ENCODE results near the gene DNAAF2. TPM values are rescaled to one million over a fixed set of nuclear protein-coding genes. Genes with fewer than 3 reads are reported as not detected.
"Not testable (repeated sequence)": the region's sequence is repeated elsewhere in the genome, so short reads cannot be mapped to it uniquely, and the experiment has no call there.

DNAAF2 gene
- total and polyA plus RNA-seq, 4 donors: 3.9 to 4.8 (median 4.6) TPM

DNA sequence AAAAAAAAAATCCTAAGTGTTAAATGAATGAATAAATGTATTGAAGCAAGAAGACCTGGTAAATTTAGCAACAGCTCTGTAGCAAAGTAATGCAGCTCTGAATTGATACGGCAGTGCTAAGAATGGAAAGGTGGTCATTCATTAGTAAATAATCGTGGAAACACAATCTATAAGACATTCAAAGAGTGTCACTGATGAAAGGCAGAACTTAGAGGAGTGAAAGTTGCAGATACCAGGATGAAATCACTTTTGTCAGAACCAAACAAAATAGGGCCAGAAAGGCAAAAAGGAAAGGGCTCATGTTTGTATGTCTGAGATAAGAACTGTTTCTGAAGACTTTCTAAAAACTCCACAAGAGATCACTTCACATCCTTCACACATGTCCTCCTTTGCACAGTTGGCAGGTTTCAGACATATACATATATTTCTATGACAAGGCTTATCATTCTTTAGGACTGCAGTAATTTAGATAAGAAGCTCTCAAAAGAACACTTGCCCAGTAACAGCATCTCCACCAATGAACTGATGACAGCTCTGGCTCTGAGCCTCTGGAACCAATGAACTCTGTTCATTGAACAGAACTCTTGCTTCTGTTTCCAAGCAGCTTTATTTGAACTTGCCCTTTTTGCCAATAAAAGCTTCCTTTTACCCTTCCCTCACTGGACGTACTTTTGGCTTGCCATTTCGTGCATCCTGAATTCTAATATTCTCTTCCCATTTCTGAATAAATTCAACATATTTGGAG is 40.5 kb downstream of the DNAAF2 start:
- Histone ChIP-seq H3K4me3 (ENCODE audit: low read length in 2 of 2) (no peak overlapping the region), H3K9me3 (ENCODE audit: control insufficient read depth, low read length) (no peaks in the 10 kb centered on the region), H3K27ac (ENCODE audit: low read depth in 1 of 2, low read length in 2 of 2) (no peak overlapping the region), H3K36me3 (ENCODE audit: control insufficient read depth in 1 of 2, insufficient read depth in 2 of 2, low read length in 1 of 2) (no peaks in the 10 kb centered on the region), H3K4me1 (ENCODE audit: control insufficient read depth in 1 of 2, insufficient read depth in 2 of 2, low read length in 2 of 2) (no peaks in the 10 kb centered on the region), H3K27me3 (ENCODE audit: control insufficient read depth in 1 of 2, insufficient read depth in 2 of 2, low read length in 1 of 2) (no peaks in the 10 kb centered on the region)
- intact Hi-C loops (cut with DNase I): no loop called here
- ATAC-seq (ENCODE audit: low FRiP score) (no peak), DNase-seq (no peak)
- WGBS, 2 donors: 15 to 21% methylated on average over 4 of the region's 4 CpGs

GRCh38 chr14:49593016-49593415 is 42.0 kb downstream of the DNAAF2 start:
- intact Hi-C loops (cut with DNase I): no loop called here
- 63 to 74% methylated on average over 3 of the region's 3 CpGs for WGBS, 2 donors
- H3K4me1 ChIP-seq (ENCODE audit: control insufficient read depth in 1 of 2, insufficient read depth in 2 of 2, low read length in 2 of 2): no peaks in the 10 kb centered on the region
- no peaks in the 10 kb centered on the region for H3K27me3 ChIP-seq (ENCODE audit: control insufficient read depth in 1 of 2, insufficient read depth in 2 of 2, low read length in 1 of 2)
- no peak overlapping the region for H3K4me3 ChIP-seq (ENCODE audit: low read length in 2 of 2)
- H3K36me3 ChIP-seq (ENCODE audit: control insufficient read depth in 1 of 2, insufficient read depth in 2 of 2, low read length in 1 of 2): no peaks in the 10 kb centered on the region
- DNase-seq (no peak), ATAC-seq (ENCODE audit: low FRiP score) (no peak)
- no peak overlapping the region for H3K27ac ChIP-seq (ENCODE audit: low read depth in 1 of 2, low read length in 2 of 2)
- H3K9me3 ChIP-seq (ENCODE audit: control insufficient read depth, low read length): no peaks in the 10 kb centered on the region

DNA sequence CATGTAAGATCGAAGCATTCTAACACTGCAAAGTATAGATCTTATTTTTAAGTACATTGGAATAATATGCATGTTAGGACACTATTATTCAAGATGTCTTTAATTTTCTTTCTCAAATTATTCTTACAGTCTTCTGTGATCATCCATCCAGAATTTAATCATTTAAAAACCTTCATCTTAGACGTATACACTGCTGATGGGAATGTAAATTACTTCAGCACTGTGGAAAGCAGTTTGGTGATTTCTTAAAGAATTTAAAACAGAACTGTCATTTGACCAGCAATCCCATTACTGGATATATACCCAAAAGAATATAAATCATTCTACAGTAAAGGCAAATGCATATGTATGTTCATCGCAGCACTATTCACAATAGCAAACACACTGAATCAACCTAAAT is 45.7 kb downstream of the DNAAF2 start:
- H3K36me3 ChIP-seq (ENCODE audit: control insufficient read depth in 1 of 2, insufficient read depth in 2 of 2, low read length in 1 of 2): no peaks in the 10 kb centered on the region
- H3K27me3 ChIP-seq (ENCODE audit: control insufficient read depth in 1 of 2, insufficient read depth in 2 of 2, low read length in 1 of 2): no peaks in the 10 kb centered on the region
- H3K4me1 ChIP-seq (ENCODE audit: control insufficient read depth in 1 of 2, insufficient read depth in 2 of 2, low read length in 2 of 2): no peaks in the 10 kb centered on the region
- ATAC-seq (ENCODE audit: low FRiP score) (no peak), DNase-seq (no peak)
- no peak overlapping the region for H3K4me3 ChIP-seq (ENCODE audit: low read length in 2 of 2)
- H3K9me3 ChIP-seq (ENCODE audit: control insufficient read depth, low read length): no peaks in the 10 kb centered on the region
- H3K27ac ChIP-seq (ENCODE audit: low read depth in 1 of 2, low read length in 2 of 2): no peak overlapping the region
- intact Hi-C loops (cut with DNase I): no loop called here
- 81 to 84% methylated on average over 3 of the region's 3 CpGs for WGBS, 2 donors

GRCh38 chr14:49586673-49587460 is 48.2 kb downstream of the DNAAF2 start:
- intact Hi-C loops (cut with DNase I): no loop called here
- Histone ChIP-seq H3K4me1 (ENCODE audit: control insufficient read depth in 1 of 2, insufficient read depth in 2 of 2, low read length in 2 of 2) (no peaks in the 10 kb centered on the region), H3K27ac (ENCODE audit: low read depth in 1 of 2, low read length in 2 of 2) (no peak overlapping the region), H3K36me3 (ENCODE audit: control insufficient read depth in 1 of 2, insufficient read depth in 2 of 2, low read length in 1 of 2) (no peaks in the 10 kb centered on the region), H3K4me3 (ENCODE audit: low read length in 2 of 2) (peak overlapping the region; percentile 18 to 36), H3K9me3 (ENCODE audit: control insufficient read depth, low read length) (no peaks in the 10 kb centered on the region), H3K27me3 (ENCODE audit: control insufficient read depth in 1 of 2, insufficient read depth in 2 of 2, low read length in 1 of 2) (no peaks in the 10 kb centered on the region)
- 1 to 2% methylated on average over 11 of the region's 21 CpGs for WGBS, 2 donors
- DNase-seq (no peak), ATAC-seq (ENCODE audit: low FRiP score) (peak; percentile 82)

GRCh38 chr14:49585803-49586672 is 49.0 kb downstream of the DNAAF2 start, which contains the start of gene RPS29:
RPS29 (minus strand) TSS chr14:49586380; CDS start chr14:49586346, 34 bp downstream.
- DNase-seq (peak; percentile 98 to 99), ATAC-seq (ENCODE audit: low FRiP score) (peak; percentile 100)
- 0 to 1% methylated on average over 53 to 55 of the region's 55 CpGs for WGBS, 2 donors

GRCh38 chr14:49584981-49585640 is 49.9 kb downstream of the DNAAF2 start:
- H3K9me3 ChIP-seq (ENCODE audit: control insufficient read depth, low read length); H3K27ac ChIP-seq (ENCODE audit: low read depth in 1 of 2, low read length in 2 of 2); H3K27me3 ChIP-seq (ENCODE audit: control insufficient read depth in 1 of 2, insufficient read depth in 2 of 2, low read length in 1 of 2); intact Hi-C loops (cut with DNase I); H3K36me3 ChIP-seq (ENCODE audit: control insufficient read depth in 1 of 2, insufficient read depth in 2 of 2, low read length in 1 of 2); DNase-seq; H3K4me1 ChIP-seq (ENCODE audit: control insufficient read depth in 1 of 2, insufficient read depth in 2 of 2, low read length in 2 of 2); ATAC-seq (ENCODE audit: low FRiP score): not testable (repeated sequence)
- peak overlapping the region; percentile 53 to 95 for H3K4me3 ChIP-seq (ENCODE audit: low read length in 2 of 2)
- WGBS, 2 donors: 14 to 20% methylated on average over 32 of the region's 32 CpGs

More at GRCh38 chr14:49585803-49586672, 49.0 kb downstream of the DNAAF2 start, which contains the start of gene RPS29:
- no peaks in the 10 kb centered on the region for H3K27me3 ChIP-seq (ENCODE audit: control insufficient read depth in 1 of 2, insufficient read depth in 2 of 2, low read length in 1 of 2)
- peak within 1 kb of the TSS; percentile 53 to 95 for H3K4me3 ChIP-seq (ENCODE audit: low read length in 2 of 2)
- H3K27ac ChIP-seq (ENCODE audit: low read depth in 1 of 2, low read length in 2 of 2): peak within 1 kb of the TSS in 1 of 2 donors; percentile 49
- no peaks in the 10 kb centered on the region for H3K36me3 ChIP-seq (ENCODE audit: control insufficient read depth in 1 of 2, insufficient read depth in 2 of 2, low read length in 1 of 2)
- H3K9me3 ChIP-seq (ENCODE audit: control insufficient read depth, low read length): no peaks in the 10 kb centered on the region
- intact Hi-C loops (cut with DNase I): no loop called here
- no peaks in the 10 kb centered on the region for H3K4me1 ChIP-seq (ENCODE audit: control insufficient read depth in 1 of 2, insufficient read depth in 2 of 2, low read length in 2 of 2)

- Histone ChIP-seq H3K27me3 (ENCODE audit: control insufficient read depth in 1 of 2, insufficient read depth in 2 of 2, low read length in 1 of 2) (no peaks in the 10 kb centered on the region), H3K4me1 (ENCODE audit: control insufficient read depth in 1 of 2, insufficient read depth in 2 of 2, low read length in 2 of 2) (no peaks in the 10 kb centered on the region), H3K27ac (ENCODE audit: low read depth in 1 of 2, low read length in 2 of 2) (no peak overlapping the region), H3K36me3 (ENCODE audit: control insufficient read depth in 1 of 2, insufficient read depth in 2 of 2, low read length in 1 of 2) (no peaks in the 10 kb centered on the region), H3K4me3 (ENCODE audit: low read length in 2 of 2) (no peak overlapping the region), H3K9me3 (ENCODE audit: control insufficient read depth, low read length) (no peaks in the 10 kb centered on the region)
- no peak for ATAC-seq (ENCODE audit: low FRiP score)
- 91 to 92% methylated on average over 11 of the region's 11 CpGs for WGBS, 2 donors
- no peak for DNase-seq
- intact Hi-C loops (cut with DNase I): no loop called here
Observed at GRCh38 chr14:49584058-49584457, 51.0 kb downstream of the DNAAF2 start.

- no peak for DNase-seq
- no peaks in the 10 kb centered on the region for H3K4me1 ChIP-seq (ENCODE audit: control insufficient read depth in 1 of 2, insufficient read depth in 2 of 2, low read length in 2 of 2)
- no peak for ATAC-seq (ENCODE audit: low FRiP score)
- intact Hi-C loops (cut with DNase I): no loop called here
- no peak overlapping the region for H3K27ac ChIP-seq (ENCODE audit: low read depth in 1 of 2, low read length in 2 of 2)
- no peak overlapping the region for H3K4me3 ChIP-seq (ENCODE audit: low read length in 2 of 2)
- H3K9me3 ChIP-seq (ENCODE audit: control insufficient read depth, low read length): no peaks in the 10 kb centered on the region
- H3K27me3 ChIP-seq (ENCODE audit: control insufficient read depth in 1 of 2, insufficient read depth in 2 of 2, low read length in 1 of 2): no peaks in the 10 kb centered on the region
- no peaks in the 10 kb centered on the region for H3K36me3 ChIP-seq (ENCODE audit: control insufficient read depth in 1 of 2, insufficient read depth in 2 of 2, low read length in 1 of 2)
- WGBS, 2 donors: 93 to 94% methylated on average over 6 of the region's 6 CpGs
Observed at GRCh38 chr14:49583629-49584028, 51.4 kb downstream of the DNAAF2 start.

Data from aorta (tissue), 5 donors.